HepG2 (cell line): ENCODE data around the gene ZNF8. TPM values are rescaled to one million over a fixed set of nuclear protein-coding genes. Genes with fewer than 3 reads are reported as not detected.

Source experiments
- BCL6 ChIP-seq: IDR thresholded peaks from 2 replicates; pipeline ENCODE4 v1.6.1; 2016; ENCODE audit warnings: missing genetic modification reagents, missing compliant biosample characterization
- CSRNP2 ChIP-seq: sonication (generic); formaldehyde crosslinking; conservative IDR thresholded peaks from 2 replicates; pipeline ENCODE4 v1.8.0; 2022; ENCODE audit warnings: low read depth, missing genetic modification reagents
- HOXA9 ChIP-seq: sonication (generic); formaldehyde crosslinking; IDR thresholded peaks from 2 replicates; pipeline ENCODE4 v1.8.1; 2022; ENCODE audit warnings: missing genetic modification reagents, mild to moderate bottlenecking, moderate library complexity, borderline replicate concordance
- MLX ChIP-seq: IDR thresholded peaks from 2 replicates; pipeline ENCODE4 v1.6.1; 2016
- MTERF4 ChIP-seq: sonication (generic); formaldehyde crosslinking; IDR thresholded peaks from 2 replicates; pipeline ENCODE4 v1.8.0; 2023; ENCODE audit warnings: mild to moderate bottlenecking, missing genetic modification reagents
- NFYC ChIP-seq: IDR thresholded peaks from 2 replicates; pipeline ENCODE4 v1.6.1; 2016; ENCODE audit warnings: missing genetic modification reagents, missing compliant biosample characterization
- PITX1 ChIP-seq: sonication (generic); formaldehyde crosslinking; IDR thresholded peaks from 2 replicates; pipeline ENCODE4 v1.5.1; 2020; ENCODE audit warnings: mild to moderate bottlenecking, missing genetic modification reagents
- RFX3 ChIP-seq: IDR thresholded peaks from 2 replicates; pipeline ENCODE4 v1.6.1; 2016; ENCODE audit warnings: missing biosample characterization, missing genetic modification reagents
- SPEN ChIP-seq: sonication (generic); formaldehyde crosslinking; IDR thresholded peaks from 2 replicates; pipeline ENCODE4 v1.5.1; 2020; ENCODE audit warnings: low read depth, mild to moderate bottlenecking, missing genetic modification reagents
- ZBTB1 ChIP-seq: sonication (generic); formaldehyde crosslinking; IDR thresholded peaks from 2 replicates; pipeline ENCODE4 v1.4.0; 2020; ENCODE audit warnings: missing genetic modification reagents, borderline replicate concordance
- ZBTB40 ChIP-seq, 2 experiments: fragments of 450-650 bp in 1 of 2; sonication (generic) in 1 of 2; formaldehyde crosslinking in 1 of 2; IDR thresholded peaks; 2 replicates each; pipeline versions ENCODE4 v1.6.1 to v1.8.0; 2016 to 2022; ENCODE audit warnings: antibody characterized with exemption in 1 of 2, mild to moderate bottlenecking in 1 of 2, missing genetic modification reagents in 1 of 2
- ZNF512 ChIP-seq: sonication (generic); formaldehyde crosslinking; IDR thresholded peaks from 2 replicates; pipeline ENCODE4 v1.4.0; 2020; ENCODE audit warnings: mild to moderate bottlenecking, missing genetic modification reagents
- ZNF670 ChIP-seq: sonication (generic); formaldehyde crosslinking; IDR thresholded peaks from 2 replicates; pipeline ENCODE4 v1.8.0; 2022; ENCODE audit warnings: mild to moderate bottlenecking, missing genetic modification reagents, borderline replicate concordance
- ZSCAN25 ChIP-seq: sonication (generic); formaldehyde crosslinking; IDR thresholded peaks from 2 replicates; pipeline ENCODE4 v1.8.0; 2022; ENCODE audit warnings: mild to moderate bottlenecking, missing genetic modification reagents
- polyA plus RNA-seq, 8 experiments: library from polyadenylated mRNA; depleted of rRNA in 3 of 8; stranded (reverse) in 7 of 8; unstranded in 1 of 8; fragments of >200 nt; fragmentation: Illumina TruSeq in 4 of 8; extraction: Trizol in 4 of 8; gene quantifications; 2 replicates each; pipeline versions ENCODE4 v1.2.1 to v1.2.3, GENCODE V29; 2011 to 2016; ENCODE audit warnings: low read depth in 4 of 8, missing spikeins in 1 of 8, mixed read lengths in 1 of 8; ENCODE audit not compliant: insufficient read depth in 1 of 8
- total RNA-seq, 5 experiments: library from RNA; depleted of rRNA; stranded (reverse); fragments of >200 nt; fragmentation: Illumina TruSeq; extraction: Trizol; gene quantifications; 2 replicates each; pipeline ENCODE4 v1.2.3, GENCODE V29; 2016; ENCODE audit warnings: low read depth in 1 of 5

The ZNF8 gene
- total and polyA plus RNA-seq, 2 of the 13 experiments (the other 11 are each of a cell fraction or from before 2014, with no cell fraction given), result 3.1 to 3.3 TPM

- TF ChIP-seq ZBTB40 (IDR thresholded peaks at IDR 0.05) (no peak), ZBTB40 (CRISPR knock-in tag; IDR thresholded peaks at IDR 0.05) (peak; percentile 13; the same call in 1 of the 2 replicates), CSRNP2 (CRISPR knock-in tag) (no peak), MTERF4 (peak; percentile 66; the same call in 1 of the 2 replicates), NFYC (CRISPR knock-in tag) (peak; percentile 100), ZBTB1 (CRISPR knock-in tag) (no peak), HOXA9 (CRISPR knock-in tag) (no peak), RFX3 (CRISPR knock-in tag) (no peak), PITX1 (CRISPR knock-in tag) (no peak), SPEN (CRISPR knock-in tag) (no peak; the same call in 1 of the 2 replicates), MLX (CRISPR knock-in tag) (peak; percentile 44; the same call in 1 of the 2 replicates), ZNF670 (no peak; the same call in 1 of the 2 replicates), BCL6 (CRISPR knock-in tag) (no peak; the same call in 1 of the 2 replicates), ZSCAN25 (CRISPR knock-in tag) (no peak), ZNF512 (CRISPR knock-in tag) (no peak)
Observed at GRCh38 chr19:58278541-58279041, at the start of gene ZNF8 (continued).
